Astrocyte (in vitro differentiated cells and primary cell): ENCODE measurements around the gene TNFSF13. TPM values are rescaled to one million over a fixed set of nuclear protein-coding genes. Genes with fewer than 3 reads are reported as not detected.

Source experiments
- DNase-seq: peaks from one replicate; pipeline ENCODE4 v3.0.0-alpha.2; 2010; ENCODE audit warnings: low read depth
- FAIRE-seq: peaks from 2 replicates; lab custom pipeline; 2011; peaks lifted over from hg19 to GRCh38; lab: Jason Lieb, UNC
- H2AFZ ChIP-seq: 2 replicates; pipeline ENCODE4 v1.6.0; 2012; ENCODE audit warnings: low read depth, low read length, inconsistent platforms
- H3K27ac ChIP-seq: 2 replicates; pipeline ENCODE4 v1.5.1; 2011; ENCODE audit warnings: low read depth, low read length, inconsistent platforms
- H3K27me3 ChIP-seq: 2 replicates; pipeline ENCODE4 v1.6.0; 2011; ENCODE audit warnings: low read length, inconsistent platforms; ENCODE audit not compliant: insufficient read depth
- H3K36me3 ChIP-seq: 2 replicates; pipeline ENCODE4 v1.5.1; 2011; ENCODE audit warnings: low read length, inconsistent platforms; ENCODE audit not compliant: insufficient read depth
- H3K4me1 ChIP-seq: 2 replicates; pipeline ENCODE4 v1.5.1; 2011; ENCODE audit warnings: low read length, inconsistent platforms; ENCODE audit not compliant: insufficient read depth
- H3K4me2 ChIP-seq: 2 replicates; pipeline ENCODE4 v1.6.0; 2012; ENCODE audit warnings: low read length, inconsistent platforms
- H3K4me3 ChIP-seq: 2 replicates; pipeline ENCODE4 v1.5.1; 2011; ENCODE audit warnings: low read depth, mild to moderate bottlenecking, low read length, inconsistent platforms; ENCODE audit not compliant: insufficient read depth
- H3K79me2 ChIP-seq: 2 replicates; pipeline ENCODE4 v1.6.0; 2012; ENCODE audit warnings: mild to moderate bottlenecking, low read length, inconsistent platforms; ENCODE audit not compliant: insufficient read depth
- H3K9ac ChIP-seq: 2 replicates; pipeline ENCODE4 v1.6.0; 2012; ENCODE audit warnings: mild to moderate bottlenecking, low read length, inconsistent platforms
- H3K9me3 ChIP-seq: 2 replicates; pipeline ENCODE4 v1.5.1; 2012; ENCODE audit warnings: low read depth, mild to moderate bottlenecking, low read length, inconsistent platforms; ENCODE audit not compliant: insufficient read depth
- H4K20me1 ChIP-seq: 2 replicates; pipeline ENCODE4 v1.6.0; 2012; ENCODE audit warnings: low read length, inconsistent platforms; ENCODE audit not compliant: insufficient read depth
- H3K27ac Mint-ChIP-seq: one replicate; pipeline ENCODE4 v1.8.0; 2021; ENCODE audit warnings: mild to moderate bottlenecking, mixed read lengths; ENCODE audit not compliant: unreplicated experiment
- H3K27me3 Mint-ChIP-seq: one replicate; pipeline ENCODE4 v1.8.0; 2021; ENCODE audit warnings: low read depth, mixed read lengths; ENCODE audit not compliant: unreplicated experiment
- H3K36me3 Mint-ChIP-seq: one replicate; pipeline ENCODE4 v1.8.0; 2021; ENCODE audit warnings: low read depth, mixed read lengths; ENCODE audit not compliant: unreplicated experiment
- H3K4me1 Mint-ChIP-seq: one replicate; pipeline ENCODE4 v1.8.0; 2021; ENCODE audit warnings: low read depth, mixed read lengths; ENCODE audit not compliant: unreplicated experiment
- H3K4me3 Mint-ChIP-seq: one replicate; pipeline ENCODE4 v1.8.0; 2021; ENCODE audit warnings: mild to moderate bottlenecking, moderate library complexity, mixed read lengths; ENCODE audit not compliant: unreplicated experiment
- H3K9me3 Mint-ChIP-seq: one replicate; pipeline ENCODE4 v1.8.0; 2021; ENCODE audit warnings: mild to moderate bottlenecking, mixed read lengths; ENCODE audit not compliant: unreplicated experiment
- CTCF ChIP-seq: IDR thresholded peaks from 2 replicates; pipeline ENCODE4 v1.5.1; 2011; ENCODE audit warnings: low read depth, mild to moderate bottlenecking, inconsistent platforms, low read length, moderate library complexity; ENCODE audit not compliant: insufficient read depth
- EZH2 ChIP-seq: IDR thresholded peaks from 2 replicates; pipeline ENCODE4 v1.6.1; 2012; ENCODE audit warnings: mild to moderate bottlenecking, low read length, inconsistent platforms; ENCODE audit not compliant: insufficient read depth
- total RNA-seq: library from RNA; stranded (reverse); gene quantifications from 2 replicates; pipeline ENCODE4 v1.2.1, GENCODE V29; 2021

TNFSF13 gene
- total RNA-seq, 1 donor from 2014 or later, result 0.93 TPM

- H3K79me2 ChIP-seq, result peaks cover 8% of the 10 kb centered on the region
- H2AFZ ChIP-seq, result no peak overlapping the region
- FAIRE-seq (no peak), DNase-seq (no peak)
- H3K27ac ChIP-seq, result no peak overlapping the region
- Mint-ChIP-seq H3K36me3 (peaks cover 26% of the 10 kb centered on the region), H3K4me3 (no peak overlapping the region), H3K27me3 (no peaks in the 10 kb centered on the region), H3K27ac (no peak overlapping the region), H3K4me1 (peaks cover 1% of the 10 kb centered on the region), H3K9me3 (no peaks in the 10 kb centered on the region)
- H4K20me1 ChIP-seq, result peaks cover 45% of the 10 kb centered on the region
- no peaks in the 10 kb centered on the region for H3K9me3 ChIP-seq
- H3K9ac ChIP-seq, result no peak overlapping the region
- no peaks in the 10 kb centered on the region for H3K4me1 ChIP-seq
- peaks cover 48% of the 10 kb centered on the region for H3K36me3 ChIP-seq
- H3K4me2 ChIP-seq, result no peak overlapping the region
- H3K27me3 ChIP-seq, result no peaks in the 10 kb centered on the region
- no peak for TF ChIP-seq EZH2
- no peak for TF ChIP-seq CTCF
- H3K4me3 ChIP-seq, result no peak overlapping the region
These were observed 48.6 kb upstream of the TNFSF13 start for GRCh38 chr17:7509937-7510336.

- H3K27me3 Mint-ChIP-seq, result no peaks in the 10 kb centered on the region
- Histone ChIP-seq H3K4me2 (no peak overlapping the region), H3K4me1 (no peaks in the 10 kb centered on the region), H3K9ac (no peak overlapping the region), H2AFZ (no peak overlapping the region), H3K9me3 (no peaks in the 10 kb centered on the region), H4K20me1 (peaks cover 40% of the 10 kb centered on the region), H3K27ac (no peak overlapping the region), H3K36me3 (peaks cover 40% of the 10 kb centered on the region), H3K79me2 (peaks cover 8% of the 10 kb centered on the region), H3K4me3 (no peak overlapping the region), H3K27me3 (no peaks in the 10 kb centered on the region)
- FAIRE-seq, result no peak
- DNase-seq, result no peak
- TF ChIP-seq EZH2 (no peak), CTCF (no peak)
- H3K9me3 Mint-ChIP-seq, result no peaks in the 10 kb centered on the region
- peak overlapping the region; percentile 50 for H3K27ac Mint-ChIP-seq
- no peak overlapping the region for H3K4me3 Mint-ChIP-seq
- peaks cover 22% of the 10 kb centered on the region for H3K36me3 Mint-ChIP-seq
- peaks cover 1% of the 10 kb centered on the region for H3K4me1 Mint-ChIP-seq
These were observed 47.4 kb upstream of the TNFSF13 start for GRCh38 chr17:7511108-7511507.

GRCh38 chr17:7512105-7512504, 46.4 kb upstream of the TNFSF13 start:
- H3K79me2 ChIP-seq, result peaks cover 2% of the 10 kb centered on the region
- FAIRE-seq, result no peak
- H3K27ac ChIP-seq, result no peak overlapping the region
- no peak overlapping the region for H2AFZ ChIP-seq
- no peak overlapping the region for H3K4me2 ChIP-seq
- peaks cover 31% of the 10 kb centered on the region for H4K20me1 ChIP-seq
- Mint-ChIP-seq H3K27me3 (no peaks in the 10 kb centered on the region), H3K9me3 (no peaks in the 10 kb centered on the region), H3K36me3 (peaks cover 20% of the 10 kb centered on the region), H3K27ac (no peak overlapping the region), H3K4me3 (no peak overlapping the region), H3K4me1 (peaks cover 1% of the 10 kb centered on the region)
- H3K36me3 ChIP-seq, result peaks cover 34% of the 10 kb centered on the region
- no peak for DNase-seq
- TF ChIP-seq EZH2, result no peak
- TF ChIP-seq CTCF, result no peak
- no peaks in the 10 kb centered on the region for H3K4me1 ChIP-seq
- H3K27me3 ChIP-seq, result no peaks in the 10 kb centered on the region
- no peak overlapping the region for H3K9ac ChIP-seq
- H3K9me3 ChIP-seq, result no peaks in the 10 kb centered on the region
- no peak overlapping the region for H3K4me3 ChIP-seq
